Upper lobe of left lung (tissue), 6 donors: ENCODE measurements around the gene NOX5. TPM values are rescaled to one million over a fixed set of nuclear protein-coding genes. Genes with fewer than 3 reads are reported as not detected.

ENCODE experiments used
- ATAC-seq, 2 donors: fragments of 200-7000 bp; cut with Tn5 transposase; one replicate each; pipeline ENCODE4 v1.9.1; 2022; ENCODE audit warnings: mild to moderate bottlenecking in 2 of 2, moderate library complexity in 2 of 2; ENCODE audit not compliant: low FRiP score in 2 of 2
- DNase-seq, 2 donors: peaks; one replicate each; pipeline ENCODE4 v3.0.0-alpha.2; 2019 to 2020
- H3K27ac ChIP-seq, 4 donors: fragments of 200-600 bp; sonication (generic); one replicate each; pipeline ENCODE4 v1.5.1; 2016 to 2019
- H3K27me3 ChIP-seq, 4 donors: fragments of 200-600 bp; sonication (generic); one replicate each; pipeline ENCODE4 v1.5.1; 2017 to 2019
- H3K36me3 ChIP-seq, 4 donors: fragments of 200-600 bp; sonication (generic); one replicate each; pipeline ENCODE4 v1.5.1; 2016 to 2019
- H3K4me1 ChIP-seq, 4 donors: fragments of 200-600 bp; sonication (generic); one replicate each; pipeline ENCODE4 v1.5.1; 2018 to 2019
- H3K4me3 ChIP-seq, 4 donors: fragments of 200-600 bp; sonication (generic); one replicate each; pipeline ENCODE4 v1.5.1; 2017 to 2019; ENCODE audit warnings: mild to moderate bottlenecking in 2 of 4, moderate library complexity in 1 of 4
- H3K9me3 ChIP-seq, 4 donors: fragments of 200-600 bp; sonication (generic); one replicate each; pipeline ENCODE4 v1.5.1; 2018 to 2019
- CTCF ChIP-seq, 6 experiments: fragments of 450-650 bp in 4 of 6; fragments of 200-600 bp in 2 of 6; sonication (generic) in 2 of 6; IDR thresholded peaks; one replicate each; pipeline ENCODE4 v1.5.1; 2016 to 2019; ENCODE audit warnings: antibody characterized with exemption in 6 of 6
- EP300 ChIP-seq, 4 donors: sonication (generic); formaldehyde crosslinking; IDR thresholded peaks; one replicate each; pipeline ENCODE4 v1.5.1; 2017; ENCODE audit warnings: antibody characterized with exemption in 4 of 4, control low read depth in 2 of 4
- POLR2A ChIP-seq, 4 donors: fragments of 450-650 bp; IDR thresholded peaks; one replicate each; pipeline ENCODE4 v1.5.1; 2016 to 2017; ENCODE audit warnings: antibody characterized with exemption in 4 of 4, mild to moderate bottlenecking in 2 of 4
- POLR2AphosphoS5 ChIP-seq, 2 donors: sonication (generic); formaldehyde crosslinking; IDR thresholded peaks; one replicate each; pipeline ENCODE4 v1.5.1; 2017; ENCODE audit warnings: antibody characterized with exemption in 2 of 2
- WGBS, 2 donors: methylation state at CpG; one replicate each; pipeline ENCODE4 v1.1.5; 2017 to 2018; 5-methylcytosine and 5-hydroxymethylcytosine counted together
- total RNA-seq, 6 donors: library from RNA; depleted of rRNA in 4 of 6; stranded (reverse); fragments of >200 nt in 4 of 6; gene quantifications; one replicate each; pipeline versions ENCODE4 v1.1.0 to v1.2.1, GENCODE V29; 2016 to 2021
- donor health status: DM: no; HTN: no; CAD: no; lungs with moderate emphysema.
- donor health status: DM: no; HTN: yes; CAD: no; lungs with severe emphysema.

NOX5 gene
- total RNA-seq, 6 donors from 2014 or later: 0.20 to 5.7 (median 1.4) TPM; not detected in 2

- peak in 2 of 6 experiments; percentile 8 to 14 for TF ChIP-seq CTCF (IDR thresholded peaks at IDR 0.05)
- no peak for TF ChIP-seq EP300 (IDR thresholded peaks at IDR 0.05)
- peak in 1 of 4 donors; percentile 53 for TF ChIP-seq POLR2A (IDR thresholded peaks at IDR 0.05)
- peak in 1 of 2 donors; percentile 42 for TF ChIP-seq POLR2AphosphoS5 (IDR thresholded peaks at IDR 0.05)
- no peaks in the 10 kb centered on the region for H3K27me3 ChIP-seq
- peak overlapping the region; percentile 38 to 86 (median 83) for H3K27ac ChIP-seq
- no peaks in the 10 kb centered on the region for H3K9me3 ChIP-seq
- no peaks in the 10 kb centered on the region for H3K36me3 ChIP-seq
- H3K4me1 ChIP-seq: peaks cover 10 to 34% (median 23%) of the 10 kb centered on the region in 4 donors
- peak; percentile 84 to 87 for DNase-seq
- 1 to 3% methylated on average over 13 to 33 of the region's 45 CpGs for WGBS, 2 donors
- ATAC-seq: peak; percentile 87 to 89
- H3K4me3 ChIP-seq: peak overlapping the region; percentile 23 to 69 (median 58)
Observed at GRCh38 chr15:69074001-69074842, 59.7 kb downstream of the NOX5 start.

- peak in 1 of 2 donors; percentile 65 for ATAC-seq
- no peaks in the 10 kb centered on the region for H3K36me3 ChIP-seq
- H3K27ac ChIP-seq: peak overlapping the region; percentile 10 to 86 (median 83)
- H3K4me1 ChIP-seq: peaks cover 10 to 34% (median 27%) of the 10 kb centered on the region in 4 donors
- TF ChIP-seq POLR2AphosphoS5 (IDR thresholded peaks at IDR 0.05) (no peak), CTCF (IDR thresholded peaks at IDR 0.05) (no peak)
- H3K9me3 ChIP-seq: no peaks in the 10 kb centered on the region
- peak in 1 of 2 donors; percentile 37 for DNase-seq
- no peaks in the 10 kb centered on the region for H3K27me3 ChIP-seq
- peak overlapping the region; percentile 23 to 69 (median 58) for H3K4me3 ChIP-seq
- WGBS, 2 donors: 27 to 32% methylated on average over 6 of the region's 6 CpGs
Observed at GRCh38 chr15:69074843-69075224, 60.3 kb downstream of the NOX5 start.

- Histone ChIP-seq H3K4me1 (peaks cover 10 to 34% (median 32%) of the 10 kb centered on the region in 4 donors), H3K36me3 (no peaks in the 10 kb centered on the region), H3K9me3 (no peaks in the 10 kb centered on the region), H3K27me3 (no peaks in the 10 kb centered on the region), H3K27ac (peak overlapping the region in 3 of 4 donors; percentile 10 to 86 (median 82)), H3K4me3 (no peak overlapping the region)
- ATAC-seq (no peak), DNase-seq (no peak)
- TF ChIP-seq EP300 (IDR thresholded peaks at IDR 0.05) (peak in 1 of 4 donors; percentile 41), CTCF (IDR thresholded peaks at IDR 0.05) (no peak), POLR2AphosphoS5 (IDR thresholded peaks at IDR 0.05) (no peak), POLR2A (IDR thresholded peaks at IDR 0.05) (no peak)
- 45 to 57% methylated on average over 5 of the region's 5 CpGs for WGBS, 2 donors
Observed at GRCh38 chr15:69075440-69075839, 60.9 kb downstream of the NOX5 start.

GRCh38 chr15:69076756-69077155 is 62.3 kb downstream of the NOX5 start:
- no peak for ATAC-seq
- TF ChIP-seq CTCF (IDR thresholded peaks at IDR 0.05) (no peak), POLR2AphosphoS5 (IDR thresholded peaks at IDR 0.05) (no peak), POLR2A (IDR thresholded peaks at IDR 0.05) (no peak), EP300 (IDR thresholded peaks at IDR 0.05) (no peak)
- H3K27me3 ChIP-seq: no peaks in the 10 kb centered on the region
- H3K27ac ChIP-seq: no peak overlapping the region
- 93 to 97% methylated on average over 1 of the region's 1 CpG for WGBS, 2 donors
- peaks cover 23 to 47% (median 44%) of the 10 kb centered on the region in 4 donors for H3K4me1 ChIP-seq
- no peak for DNase-seq
- H3K4me3 ChIP-seq: no peak overlapping the region
- H3K36me3 ChIP-seq: no peaks in the 10 kb centered on the region
- H3K9me3 ChIP-seq: no peaks in the 10 kb centered on the region
